Activated CD4-positive, alpha-beta T cell treated with anti-CD3 and anti-CD28 coated beads, Interleukin-2, Interleukin-4, amounts not matched to agents 100 ng/mL and 50 ng/mL, durations not matched to agents 16 hours and 8 hours (primary cell): Measurements from ENCODE around the gene HDAC2.

Experiments
- DNase-seq: peaks from one replicate; pipeline ENCODE4 v3.0.0-alpha.2; 2020; ENCODE audit warnings: low spot score

The HDAC2 gene

GRCh38 chr6:113909224-113909856 lies 61.6 kb downstream of the HDAC2 start:
- DNase-seq = peak; percentile 51

- DNase-seq = no peak
Observed at GRCh38 chr6:113908801-113909200, 62.1 kb downstream of the HDAC2 start.

DNA sequence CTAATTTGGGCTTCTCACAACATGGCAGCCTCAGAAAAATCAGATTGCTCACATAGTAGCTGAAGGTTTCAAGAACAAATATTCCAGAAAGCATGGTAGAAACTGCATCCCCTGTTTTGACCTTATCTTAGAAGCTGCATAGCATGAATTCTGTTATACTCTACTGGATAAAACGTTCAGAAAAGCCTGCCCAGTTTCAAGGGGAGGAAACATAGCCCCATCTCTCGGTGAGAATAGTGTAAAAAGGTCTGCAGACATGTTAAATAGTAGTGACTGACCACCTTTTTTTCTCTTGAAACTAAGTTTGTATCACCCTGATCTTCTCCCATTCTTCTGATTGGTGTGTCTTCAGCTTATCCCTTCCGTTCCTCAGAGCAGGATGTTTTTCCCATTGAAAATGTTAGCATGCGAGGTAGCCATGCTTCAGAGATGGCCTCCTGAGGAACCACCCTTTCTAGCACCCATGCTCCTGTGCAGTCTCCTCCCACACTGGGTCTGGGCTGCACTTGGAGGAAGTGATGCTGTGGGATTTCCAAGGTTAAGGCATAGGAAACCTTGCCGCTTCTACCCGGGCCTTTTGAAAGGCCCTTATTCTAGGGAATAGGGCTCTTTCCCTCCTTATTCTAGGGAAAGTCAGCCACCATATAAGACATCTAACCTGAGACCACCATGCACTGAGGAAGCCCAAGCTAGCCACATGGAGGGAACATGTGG lies 63.7 kb downstream of the HDAC2 start:
- DNase-seq = no peak

DNA sequence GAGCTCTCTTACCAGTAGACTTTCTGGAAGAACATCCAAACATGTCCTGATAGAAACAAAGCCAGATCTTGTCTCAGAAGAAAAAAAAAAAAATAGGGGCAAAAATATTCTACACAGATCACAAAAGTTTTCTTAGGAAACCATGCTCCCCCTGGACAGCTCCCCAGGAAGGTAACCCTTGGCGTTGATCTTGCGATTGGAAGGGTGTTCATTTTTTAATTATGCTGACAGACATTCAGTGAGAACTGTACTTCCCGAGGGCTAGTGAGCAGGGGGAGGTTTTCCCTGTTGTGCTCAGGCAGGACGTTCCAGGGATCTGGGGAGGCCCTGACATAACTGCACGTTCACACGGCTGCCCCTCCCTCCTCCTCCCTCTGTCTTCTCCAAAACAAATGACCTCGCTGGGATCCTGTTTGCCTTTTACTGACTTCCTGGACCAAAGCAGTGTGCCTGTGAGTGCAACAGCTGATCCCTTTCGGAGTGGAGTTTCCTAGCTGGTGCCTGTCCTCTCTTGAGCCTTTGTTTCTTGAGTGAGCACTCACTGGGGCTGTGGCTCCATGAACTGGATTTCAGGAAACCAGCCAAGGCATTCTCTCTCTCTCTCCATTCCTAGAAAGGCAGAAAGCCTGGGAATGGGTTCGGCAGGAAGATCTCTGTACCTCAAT lies 67.2 kb downstream of the HDAC2 start:
- DNase-seq = no peak

DNA sequence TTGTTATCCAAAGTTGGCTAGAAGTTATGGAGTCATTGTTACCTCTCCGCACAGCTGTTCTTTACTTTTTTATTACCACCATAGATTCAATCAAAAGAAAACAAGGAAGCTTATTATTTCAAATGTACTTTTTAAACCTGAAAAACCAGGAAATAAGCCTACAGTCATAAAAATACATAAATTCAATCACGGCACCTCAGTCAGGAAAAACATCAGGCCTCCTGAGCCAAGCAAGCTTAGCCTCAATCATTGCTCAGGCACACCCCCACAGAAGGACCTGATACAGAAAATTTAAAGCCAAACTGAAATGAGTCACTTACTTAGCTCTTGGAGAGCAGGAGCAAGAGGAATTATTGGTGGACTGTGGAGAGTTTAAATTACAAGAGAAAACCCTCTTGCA lies 69.5 kb downstream of the HDAC2 start:
- no peak for DNase-seq

DNA sequence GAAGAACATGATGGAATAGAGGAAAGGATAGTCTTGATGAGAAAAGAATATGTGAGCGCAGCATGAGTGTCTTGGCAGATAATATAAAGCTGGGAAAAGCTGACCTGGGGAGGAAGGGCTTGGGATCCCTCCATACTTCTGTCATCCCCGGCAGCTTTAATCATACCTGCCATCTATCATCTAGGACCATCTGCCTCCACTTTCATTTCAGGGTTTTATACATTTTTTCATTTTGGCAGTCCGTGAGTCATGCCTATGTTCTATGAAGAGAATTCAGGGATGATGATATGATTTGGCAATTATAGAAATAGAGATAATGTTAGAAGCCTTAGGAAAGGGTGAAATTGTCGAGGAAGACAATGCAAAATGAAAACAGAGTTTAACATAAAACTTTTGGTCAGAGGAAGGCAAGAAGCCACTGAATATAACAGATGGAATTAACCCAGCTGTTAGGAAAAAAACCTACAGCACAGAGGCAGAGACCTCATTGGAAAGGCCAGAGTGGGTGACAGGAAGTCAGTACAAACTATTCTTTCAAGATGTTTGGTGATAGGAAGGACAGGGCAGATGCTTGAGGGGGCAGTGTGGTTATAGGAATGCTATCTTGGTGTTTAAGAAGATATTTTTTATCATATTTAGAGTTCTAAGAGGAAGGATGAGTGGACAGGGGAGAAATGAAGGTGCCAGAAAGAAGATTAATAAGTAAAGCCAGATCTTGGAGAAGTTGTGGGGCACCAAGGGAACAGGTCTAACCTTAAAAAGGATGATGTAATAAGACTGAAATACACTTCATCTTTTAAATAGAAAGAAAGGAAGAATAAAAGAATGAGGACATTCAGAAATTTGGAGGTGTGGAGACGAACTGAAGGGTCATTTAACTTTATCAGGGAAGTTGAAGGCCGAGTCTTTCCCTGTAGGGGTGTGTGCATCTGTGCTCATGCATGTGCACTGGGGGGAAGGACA lies 76.0 kb downstream of the HDAC2 start:
- DNase-seq = no peak

GRCh38 chr6:113893866-113894265 lies 77.1 kb downstream of the HDAC2 start:
- no peak for DNase-seq

- no peak for DNase-seq
Observed at GRCh38 chr6:113893451-113893850, 77.5 kb downstream of the HDAC2 start.

DNA sequence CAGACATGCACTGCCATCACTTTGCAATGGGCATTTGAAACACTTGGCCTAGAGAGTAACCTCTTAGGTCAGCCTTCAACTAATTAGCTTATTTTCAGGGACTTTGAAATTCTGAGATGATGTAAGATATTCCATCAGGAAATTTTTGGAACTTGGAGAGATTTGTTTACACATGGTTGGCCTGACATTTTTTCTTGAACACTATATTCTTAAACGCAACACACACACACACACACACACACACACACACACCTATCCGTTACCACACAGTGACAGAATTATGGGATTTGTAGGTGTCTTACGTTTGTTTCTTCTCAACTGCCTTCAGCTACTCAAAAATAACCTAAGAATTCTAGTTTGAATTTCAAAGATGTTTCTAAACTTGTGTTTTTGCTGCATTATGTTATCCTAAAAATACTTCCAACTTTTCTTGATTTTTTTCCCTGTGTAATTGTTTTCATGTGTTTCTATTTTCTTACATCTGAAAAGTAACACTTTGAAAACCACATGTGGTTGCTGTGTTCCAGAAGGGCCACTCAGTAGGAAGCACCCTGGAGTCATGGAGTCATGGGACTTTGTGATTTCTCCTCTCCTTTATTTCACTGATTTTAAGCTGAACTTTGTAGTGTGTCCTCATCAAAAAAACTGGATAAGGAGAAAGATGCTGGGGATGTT lies 81.9 kb downstream of the HDAC2 start:
- no peak for DNase-seq

DNA sequence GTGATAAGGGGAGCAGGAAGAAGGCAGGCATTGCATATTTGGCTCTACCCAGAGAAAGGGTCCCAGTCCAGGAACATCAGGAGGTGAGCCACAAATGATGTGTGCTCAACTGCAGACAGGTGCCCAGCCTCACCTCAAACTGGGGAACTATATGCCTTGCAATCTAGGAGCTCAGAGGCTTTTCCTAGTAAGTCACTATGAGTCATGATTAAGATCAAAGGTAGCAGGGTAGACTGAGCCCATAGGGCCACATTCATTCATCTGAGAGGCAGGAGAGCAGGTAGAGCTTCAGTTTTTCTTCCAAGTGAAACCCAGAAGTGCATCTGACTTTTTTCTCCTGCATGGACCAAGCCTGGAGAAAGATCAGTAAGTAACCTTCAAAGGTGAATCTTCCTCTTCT lies 82.5 kb downstream of the HDAC2 start:
- no peak for DNase-seq

DNA sequence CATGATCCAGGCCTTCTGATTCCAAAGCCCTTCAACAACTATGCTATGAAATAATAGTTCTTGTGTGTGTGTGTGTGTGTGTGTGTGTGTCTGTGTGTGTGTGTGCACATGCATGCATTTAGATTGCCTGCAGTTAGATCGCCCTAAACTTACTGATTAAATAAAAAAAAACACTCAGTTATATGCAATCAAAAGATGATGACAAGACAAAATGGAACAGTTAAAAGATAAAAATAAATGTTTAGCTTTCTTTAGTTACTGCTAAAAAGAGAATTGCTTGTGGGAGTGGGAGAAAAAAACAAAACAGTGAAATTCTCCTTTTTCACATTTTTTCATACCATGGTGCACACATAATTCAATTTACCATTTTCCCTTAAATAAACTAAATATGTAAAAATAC lies 84.4 kb downstream of the HDAC2 start:
- no peak for DNase-seq

DNA sequence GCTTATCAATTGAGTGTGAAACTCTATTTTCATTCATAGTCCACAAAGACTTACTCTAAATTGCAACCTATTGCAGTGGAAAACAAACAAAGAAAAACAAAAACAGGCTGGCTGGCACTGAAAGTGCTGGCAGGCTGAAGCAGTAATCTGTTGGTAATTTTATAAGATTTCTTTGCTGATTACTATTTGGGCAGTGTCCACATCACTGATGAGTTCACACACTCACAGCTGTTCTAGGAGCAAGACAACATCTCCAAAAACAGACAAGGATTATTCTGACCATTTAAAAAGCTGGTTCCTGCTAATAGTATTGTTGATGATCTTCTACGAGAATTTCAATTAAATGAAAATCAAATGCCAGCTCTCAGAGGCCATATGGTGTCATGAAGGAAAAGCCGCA lies 86.9 kb downstream of the HDAC2 start:
- no peak for DNase-seq
